ENCODE data around the gene ARV1.

GRCh38 chr1:230935852-230936251 is 43.0 kb upstream of the ARV1 start:
- TF ChIP-seq EZH2 (IDR thresholded peaks at IDR 0.05; ENCODE audit: low read depth, unreplicated experiment) (no peak), CTCF (conservative IDR thresholded peaks at IDR 0.05; ENCODE audit: low read depth in 2 of 2) (no peak), REST (IDR thresholded peaks at IDR 0.05; ENCODE audit: unreplicated experiment) (no peak), CREB1 (CRISPR knock-in tag; IDR thresholded peaks at IDR 0.05; ENCODE audit: low read depth) (no peak), POLR2AphosphoS5 (IDR thresholded peaks at IDR 0.05; ENCODE audit: low read depth) (no peak), EZH2phosphoT487 (IDR thresholded peaks at IDR 0.05; ENCODE audit: unreplicated experiment) (no peak)

All from GM23338 (cell line).